Lower leg skin (tissue), 4 donors: ENCODE data around the gene EFCAB7. TPM values are rescaled to one million over a fixed set of nuclear protein-coding genes. Genes with fewer than 3 reads are reported as not detected.

Experiments used
- DNase-seq, 2 donors: peaks; one replicate each; pipeline ENCODE4 v3.0.0-alpha.2; 2019; ENCODE audit warnings: low spot score in 2 of 2
- H3K4me3 ChIP-seq: fragments of 200-600 bp; sonication (generic); 2 replicates; pipeline ENCODE4 v1.5.1; 2017; ENCODE audit warnings: mild to moderate bottlenecking, low read depth; ENCODE audit not compliant: poor library complexity, severe bottlenecking
- POLR2A ChIP-seq, 2 donors: fragments of 450-650 bp; IDR thresholded peaks; one replicate each; pipeline ENCODE4 v1.6.1; 2016 to 2017; ENCODE audit warnings: antibody characterized with exemption in 2 of 2, mild to moderate bottlenecking in 1 of 2, moderate library complexity in 1 of 2
- WGBS, 2 donors: methylation state at CpG; one replicate each; pipeline ENCODE4 v1.1.5; 2018; 5-methylcytosine and 5-hydroxymethylcytosine counted together
- intact Hi-C: fragments of 100-400 bp; cut with DNase I; formaldehyde crosslinking; loops from one replicate; pipeline ENCODE4 v1.15.0; 2023; ENCODE audit warnings: low total_unique reads
- total RNA-seq, 4 donors: library from RNA; depleted of rRNA; stranded (reverse); fragments of >200 nt; gene quantifications; one replicate each; pipeline ENCODE4 v1.1.0, GENCODE V29; 2016
- TF ChIP-seq, protein P1 (sequence below), 3 donors: fragments of 450-650 bp; IDR thresholded peaks; one replicate each; pipeline ENCODE4 v1.5.1; 2016; ENCODE audit warnings: antibody characterized with exemption in 3 of 3, mild to moderate bottlenecking in 3 of 3, moderate library complexity in 2 of 3

The EFCAB7 gene
- total RNA-seq, 4 donors from 2014 or later: 3.2 to 10.9 (median 7.1) TPM

DNA sequence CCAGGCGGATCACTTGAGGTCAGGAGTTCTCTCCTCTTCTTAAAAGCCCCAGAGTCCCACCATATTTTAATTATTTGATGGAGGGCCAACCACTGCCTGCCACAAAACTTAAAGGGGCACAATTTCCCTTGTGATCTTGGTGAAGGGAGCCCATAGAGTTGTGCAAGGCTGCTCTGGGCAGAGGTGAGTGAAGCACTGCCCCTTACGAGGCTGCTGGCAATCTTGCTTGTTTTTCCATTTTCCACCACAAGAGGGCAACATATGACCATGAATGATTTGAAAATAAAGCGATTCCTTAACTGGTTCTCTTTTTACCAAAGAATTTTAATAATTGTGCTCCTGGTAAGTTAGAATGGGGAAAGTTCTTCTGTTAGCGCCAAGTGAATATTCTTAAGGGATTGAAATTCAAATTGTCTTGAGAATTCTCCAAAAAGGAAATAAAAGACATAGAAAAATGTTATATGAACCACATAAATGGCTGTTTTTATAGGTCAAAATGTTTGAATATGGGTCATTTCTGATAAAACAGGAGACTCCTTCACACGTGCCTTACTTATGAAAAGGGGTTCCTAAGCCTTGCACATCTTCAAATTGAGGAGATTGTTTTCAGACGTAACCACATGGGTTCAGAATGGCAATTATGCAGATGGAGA lies 92.6 kb downstream of the EFCAB7 start:
- TF ChIP-seq, protein P1, sequence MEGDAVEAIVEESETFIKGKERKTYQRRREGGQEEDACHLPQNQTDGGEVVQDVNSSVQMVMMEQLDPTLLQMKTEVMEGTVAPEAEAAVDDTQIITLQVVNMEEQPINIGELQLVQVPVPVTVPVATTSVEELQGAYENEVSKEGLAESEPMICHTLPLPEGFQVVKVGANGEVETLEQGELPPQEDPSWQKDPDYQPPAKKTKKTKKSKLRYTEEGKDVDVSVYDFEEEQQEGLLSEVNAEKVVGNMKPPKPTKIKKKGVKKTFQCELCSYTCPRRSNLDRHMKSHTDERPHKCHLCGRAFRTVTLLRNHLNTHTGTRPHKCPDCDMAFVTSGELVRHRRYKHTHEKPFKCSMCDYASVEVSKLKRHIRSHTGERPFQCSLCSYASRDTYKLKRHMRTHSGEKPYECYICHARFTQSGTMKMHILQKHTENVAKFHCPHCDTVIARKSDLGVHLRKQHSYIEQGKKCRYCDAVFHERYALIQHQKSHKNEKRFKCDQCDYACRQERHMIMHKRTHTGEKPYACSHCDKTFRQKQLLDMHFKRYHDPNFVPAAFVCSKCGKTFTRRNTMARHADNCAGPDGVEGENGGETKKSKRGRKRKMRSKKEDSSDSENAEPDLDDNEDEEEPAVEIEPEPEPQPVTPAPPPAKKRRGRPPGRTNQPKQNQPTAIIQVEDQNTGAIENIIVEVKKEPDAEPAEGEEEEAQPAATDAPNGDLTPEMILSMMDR (IDR thresholded peaks at IDR 0.05): peak in 1 of 3 donors; percentile 77
- TF ChIP-seq POLR2A (IDR thresholded peaks at IDR 0.05): no peak
- 34 to 38% methylated on average over 6 of the region's 6 CpGs for WGBS, 2 donors
- DNase-seq: peak in 1 of 2 donors; percentile 82
- no peak overlapping the region for H3K4me3 ChIP-seq
- intact Hi-C loops: loop anchor here (5.0 kb wide), 2 partner anchors 351 to 631 kb away; no protein-coding TSS in a partner anchor

DNA sequence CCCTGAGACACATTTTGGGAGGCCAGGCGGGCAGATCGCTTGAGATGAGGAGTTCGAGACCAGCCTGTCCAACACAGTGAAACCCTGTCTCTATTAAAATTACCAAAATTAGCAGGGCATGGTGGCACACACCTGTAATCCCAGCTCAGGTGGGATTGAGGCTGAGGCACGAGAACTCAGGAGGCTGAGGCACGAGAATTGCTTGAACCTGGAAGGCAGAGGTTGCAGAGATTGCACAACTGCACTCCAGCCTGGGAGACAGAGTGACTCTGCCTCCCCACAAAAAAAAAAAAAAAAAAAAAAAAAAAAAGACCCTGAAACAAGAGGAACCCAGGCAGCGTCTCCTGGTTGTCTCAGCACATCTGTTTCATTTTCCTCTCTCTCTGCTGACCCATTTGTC lies 94.1 kb downstream of the EFCAB7 start:
- intact Hi-C loops: loop anchor here (5.0 kb wide), 2 partner anchors 350 to 630 kb away; no protein-coding TSS in a partner anchor
- H3K4me3 ChIP-seq: no peak overlapping the region
- peak in 1 of 2 donors; percentile 68 for DNase-seq
- TF ChIP-seq, protein P1 (IDR thresholded peaks at IDR 0.05): no peak
- no peak for TF ChIP-seq POLR2A (IDR thresholded peaks at IDR 0.05)
- WGBS, 2 donors: 87 to 96% methylated on average over 6 of the region's 6 CpGs

DNA sequence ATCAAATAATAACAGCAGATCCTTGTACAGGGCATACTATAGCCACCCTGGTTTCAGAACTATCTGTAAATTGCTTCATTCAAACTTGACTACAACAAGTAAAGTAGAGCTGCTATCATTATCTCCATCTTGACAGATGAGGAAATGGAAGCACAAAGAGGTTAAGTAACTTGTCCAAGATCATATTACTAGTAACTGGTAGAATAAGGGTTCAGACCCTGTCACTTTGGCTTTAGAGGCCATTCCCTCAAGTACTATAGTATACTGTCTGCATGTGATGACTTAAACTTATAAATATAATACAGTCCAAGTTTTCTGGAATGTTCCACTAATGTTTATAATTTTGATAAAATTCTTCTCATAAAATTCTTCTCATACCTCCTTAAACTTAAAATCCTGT lies 94.7 kb downstream of the EFCAB7 start:
- no peak for DNase-seq
- intact Hi-C loops: loop anchor here (5.0 kb wide), 2 partner anchors 349 to 629 kb away; no protein-coding TSS in a partner anchor
- TF ChIP-seq, protein P1 (IDR thresholded peaks at IDR 0.05): no peak
- no peak for TF ChIP-seq POLR2A (IDR thresholded peaks at IDR 0.05)
- no peak overlapping the region for H3K4me3 ChIP-seq

DNA sequence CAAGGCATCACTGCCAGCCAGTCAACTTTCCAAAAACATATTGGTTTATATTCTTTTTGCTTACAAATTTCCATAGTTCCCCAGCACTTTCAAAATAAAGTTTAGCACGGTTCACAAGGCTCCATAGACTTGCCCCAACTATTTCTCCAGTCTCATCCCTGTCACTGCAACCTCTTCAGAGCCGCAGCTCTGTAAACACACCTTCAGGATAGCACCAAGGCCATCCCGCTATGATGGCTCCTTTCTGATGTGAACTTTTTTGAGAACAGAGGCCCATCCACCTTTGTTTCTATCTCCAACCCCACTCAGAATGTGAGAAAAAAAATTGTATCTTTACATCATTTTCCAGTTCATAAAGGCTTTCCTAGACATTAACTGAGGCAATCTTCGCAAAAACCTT lies 96.2 kb downstream of the EFCAB7 start:
- DNase-seq: no peak
- intact Hi-C loops: loop anchor here (5.0 kb wide), 2 partner anchors 348 to 628 kb away; no protein-coding TSS in a partner anchor
- TF ChIP-seq, protein P1 (IDR thresholded peaks at IDR 0.05): no peak
- no peak for TF ChIP-seq POLR2A (IDR thresholded peaks at IDR 0.05)
- no peak overlapping the region for H3K4me3 ChIP-seq
- 97 to 98% methylated on average over 4 of the region's 4 CpGs for WGBS, 2 donors

DNA sequence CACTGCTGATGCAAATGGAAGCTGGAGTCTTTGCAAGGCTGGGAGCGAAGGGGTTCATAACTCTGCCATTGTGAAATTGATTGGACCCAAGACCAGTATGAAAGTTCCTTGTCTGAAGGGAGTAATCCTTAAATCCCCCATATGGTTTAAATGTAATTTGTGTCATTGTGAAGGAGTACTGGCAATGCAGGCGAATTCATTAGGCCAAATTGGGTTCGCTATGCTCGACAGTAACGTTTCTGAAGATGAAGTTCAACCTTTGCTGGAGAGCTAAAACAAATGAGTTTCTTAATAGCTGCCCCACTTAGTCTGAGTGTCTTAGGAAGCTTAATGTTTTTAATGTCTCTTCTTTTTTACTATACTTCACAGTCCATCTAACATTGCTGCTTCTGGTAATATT lies 97.3 kb downstream of the EFCAB7 start:
- intact Hi-C loops: no loop called here
- WGBS, 2 donors: 91 to 95% methylated on average over 5 of the region's 5 CpGs
- no peak overlapping the region for H3K4me3 ChIP-seq
- DNase-seq: no peak
- TF ChIP-seq, protein P1 (IDR thresholded peaks at IDR 0.05): no peak
- no peak for TF ChIP-seq POLR2A (IDR thresholded peaks at IDR 0.05)
